LNCAP (cell line): Measurements from ENCODE around the gene SMC1B.

ENCODE experiments used
- TF ChIP-seq, protein P1 (sequence below): fragments of 450-650 bp; IDR thresholded peaks from 2 replicates; pipeline ENCODE4 v1.5.1; 2017; ENCODE audit warnings: mild to moderate bottlenecking

SMC1B gene

DNA sequence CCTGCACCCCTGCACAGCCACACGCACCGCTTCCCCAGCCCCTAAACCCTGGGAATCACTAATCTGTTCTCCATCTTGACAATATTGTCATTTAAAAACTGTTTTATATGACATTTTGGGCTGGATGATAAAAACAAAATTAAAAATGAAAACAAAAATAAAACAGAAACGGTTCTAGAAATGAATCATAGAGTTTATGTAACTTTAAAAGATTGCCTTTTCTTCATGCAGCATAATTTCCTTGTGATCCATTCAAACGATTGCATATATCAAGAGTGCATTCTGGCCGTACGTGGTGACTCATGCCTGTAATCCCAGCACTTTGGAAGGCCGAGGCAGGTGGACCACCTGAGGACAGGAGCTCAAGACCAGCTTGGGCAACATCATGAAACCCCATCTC lies 110.2 kb downstream of the SMC1B start:
- TF ChIP-seq, protein P1, sequence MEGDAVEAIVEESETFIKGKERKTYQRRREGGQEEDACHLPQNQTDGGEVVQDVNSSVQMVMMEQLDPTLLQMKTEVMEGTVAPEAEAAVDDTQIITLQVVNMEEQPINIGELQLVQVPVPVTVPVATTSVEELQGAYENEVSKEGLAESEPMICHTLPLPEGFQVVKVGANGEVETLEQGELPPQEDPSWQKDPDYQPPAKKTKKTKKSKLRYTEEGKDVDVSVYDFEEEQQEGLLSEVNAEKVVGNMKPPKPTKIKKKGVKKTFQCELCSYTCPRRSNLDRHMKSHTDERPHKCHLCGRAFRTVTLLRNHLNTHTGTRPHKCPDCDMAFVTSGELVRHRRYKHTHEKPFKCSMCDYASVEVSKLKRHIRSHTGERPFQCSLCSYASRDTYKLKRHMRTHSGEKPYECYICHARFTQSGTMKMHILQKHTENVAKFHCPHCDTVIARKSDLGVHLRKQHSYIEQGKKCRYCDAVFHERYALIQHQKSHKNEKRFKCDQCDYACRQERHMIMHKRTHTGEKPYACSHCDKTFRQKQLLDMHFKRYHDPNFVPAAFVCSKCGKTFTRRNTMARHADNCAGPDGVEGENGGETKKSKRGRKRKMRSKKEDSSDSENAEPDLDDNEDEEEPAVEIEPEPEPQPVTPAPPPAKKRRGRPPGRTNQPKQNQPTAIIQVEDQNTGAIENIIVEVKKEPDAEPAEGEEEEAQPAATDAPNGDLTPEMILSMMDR, result no peak

DNA sequence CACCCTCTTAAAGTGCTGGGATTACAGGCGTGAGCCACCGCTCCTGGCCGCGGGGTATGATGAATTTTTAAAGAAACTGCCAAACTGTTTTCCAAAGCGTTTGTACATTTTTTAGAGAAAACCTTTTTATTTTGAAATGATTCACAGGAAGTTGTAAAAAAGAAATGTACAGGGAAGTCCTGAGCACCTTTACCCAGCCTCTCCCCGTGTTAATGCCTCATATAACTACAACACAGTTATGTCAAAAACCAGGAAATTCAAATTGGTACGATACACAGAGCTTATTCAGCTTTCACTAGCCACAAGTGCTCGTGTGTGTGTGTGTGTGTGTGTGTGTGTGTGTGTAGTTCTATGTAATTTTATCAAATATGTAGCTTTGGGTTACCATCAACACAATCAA lies 110.6 kb downstream of the SMC1B start:
- TF ChIP-seq, protein P1, result no peak

DNA sequence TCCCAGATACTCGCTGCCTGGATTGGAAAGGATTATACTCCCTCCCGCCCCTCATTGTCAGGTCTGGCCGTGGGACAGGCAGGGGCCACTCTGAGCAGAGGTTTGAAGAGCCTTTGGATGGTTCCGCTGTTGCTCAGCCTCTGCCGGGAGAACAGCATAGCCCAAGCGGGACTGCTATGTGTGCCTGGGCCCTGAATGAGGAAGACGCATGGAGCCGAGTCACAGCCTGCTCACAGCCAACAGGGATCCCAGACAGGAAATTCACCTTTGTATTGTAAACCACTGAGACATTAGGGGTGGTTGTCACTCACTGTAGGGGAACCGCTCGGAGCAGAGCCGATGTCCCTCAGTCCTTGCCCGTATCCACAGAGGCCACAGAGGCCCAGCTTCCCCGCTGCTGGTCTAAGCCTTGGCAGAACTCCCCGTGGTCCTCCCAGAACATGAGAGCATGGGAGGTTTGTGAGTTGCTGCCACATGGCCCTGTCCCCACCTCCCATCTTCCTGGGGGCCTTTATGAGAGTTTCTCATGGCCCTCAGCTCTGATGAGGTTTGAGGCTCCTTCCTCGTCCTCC lies 114.4 kb downstream of the SMC1B start:
- TF ChIP-seq, protein P1, result no peak

GRCh38 chr22:45296628-45297297 lies 116.6 kb downstream of the SMC1B start:
- TF ChIP-seq, protein P1, result no peak

GRCh38 chr22:45295492-45295891 lies 117.9 kb downstream of the SMC1B start:
- TF ChIP-seq, protein P1, result no peak
